GM13976 (cell line): ENCODE data around the gene XYLB.

Experiments
- DNase-seq: peaks from one replicate; pipeline ENCODE4 v3.0.0; 2012; ENCODE audit warnings: low spot score
- CTCF ChIP-seq: IDR thresholded peaks from 2 replicates; pipeline ENCODE4 v1.5.1; 2012; ENCODE audit warnings: borderline replicate concordance, mild to moderate bottlenecking; ENCODE audit not compliant: insufficient read depth; ENCODE audit errors: extremely low read depth, missing control alignments, control extremely low read depth
- in situ Hi-C: fragments of 300-500 bp; cut with MboI; formaldehyde crosslinking; loops from one replicate; pipeline ENCODE4 v1.12.0; 2022; ENCODE audit warnings: low sequenced_read_pairs, mixed read lengths, inconsistent platforms; ENCODE audit not compliant: unreplicated experiment

Gene XYLB

GRCh38 chr3:38311476-38311875 lies 35.1 kb upstream of the XYLB start:
- DNase-seq: no peak
- in situ Hi-C loops: no loop called here
- TF ChIP-seq CTCF: no peak

- TF ChIP-seq CTCF: no peak
- in situ Hi-C loops: no loop called here
Observed at GRCh38 chr3:38311941-38312340, 34.6 kb upstream of the XYLB start.

DNA sequence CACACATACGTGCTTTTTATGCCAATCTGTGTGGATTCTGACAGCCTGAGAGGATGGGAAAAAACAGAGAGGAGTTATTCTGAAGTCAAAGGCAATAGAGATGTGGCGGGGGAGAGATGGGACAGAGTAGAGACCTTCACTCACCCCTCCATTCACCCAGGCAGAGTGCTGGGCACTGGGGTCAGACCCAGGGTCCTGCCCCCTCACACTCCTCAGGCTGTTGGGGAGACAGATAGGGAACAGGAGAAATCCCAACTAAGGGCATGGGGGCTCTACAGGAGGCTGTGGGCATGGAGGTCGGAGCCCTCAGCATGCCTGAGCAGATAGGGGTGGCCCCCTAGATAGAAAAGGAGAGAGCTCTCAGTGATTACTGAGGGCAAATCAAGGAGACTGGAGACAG lies 34.2 kb upstream of the XYLB start:
- in situ Hi-C loops: no loop called here
- TF ChIP-seq CTCF: no peak

More at GRCh38 chr3:38311941-38312340, 34.6 kb upstream of the XYLB start:
- DNase-seq: no peak

GRCh38 chr3:38313263-38313662 lies 33.3 kb upstream of the XYLB start:
- in situ Hi-C loops: no loop called here
- no peak for DNase-seq
- no peak for TF ChIP-seq CTCF

More for the DNA sequence above, 34.2 kb upstream of the XYLB start:
- DNase-seq: no peak

GRCh38 chr3:38313695-38314094 lies 32.9 kb upstream of the XYLB start:
- in situ Hi-C loops: no loop called here
- no peak for TF ChIP-seq CTCF
- DNase-seq: no peak

DNA sequence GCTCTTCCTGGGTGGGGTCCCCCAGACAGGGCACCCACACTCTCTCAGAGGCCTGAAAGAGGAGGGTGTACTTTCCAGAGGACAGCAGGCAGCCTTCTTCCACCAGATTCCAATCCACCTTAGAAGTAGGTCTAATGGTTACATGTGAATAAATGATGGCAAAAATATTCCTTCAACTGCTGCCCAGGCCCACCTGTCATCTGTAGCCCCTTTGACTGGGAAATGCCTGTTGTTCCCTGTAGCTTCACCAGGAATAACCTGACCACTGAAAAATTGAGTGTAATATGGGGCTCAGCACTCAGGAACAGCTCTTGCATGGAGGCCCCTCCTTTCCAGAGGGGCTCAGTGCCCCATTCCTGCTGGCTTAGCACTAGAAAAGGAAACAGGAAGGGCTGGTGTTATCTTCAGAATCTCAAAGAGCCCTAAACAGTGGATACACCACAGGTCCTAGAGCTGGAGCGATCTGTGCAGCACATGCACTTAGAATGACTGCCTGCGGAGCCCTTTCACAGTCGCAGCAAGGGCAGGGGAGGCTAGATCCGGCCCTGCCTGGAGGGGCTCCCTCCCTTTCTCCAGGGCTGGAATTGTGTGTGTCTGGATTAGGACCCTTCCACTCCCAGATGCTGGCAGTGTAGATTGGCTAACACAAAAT lies 32.3 kb upstream of the XYLB start:
- TF ChIP-seq CTCF: no peak
- in situ Hi-C loops: no loop called here
- DNase-seq: no peak
